H9 (cell line): ENCODE data around the gene APP. TPM values are rescaled to one million over a fixed set of nuclear protein-coding genes. Genes with fewer than 3 reads are reported as not detected.

ENCODE experiments used
- DNase-seq: peaks from one replicate; pipeline ENCODE4 v3.0.0-alpha.2; 2017
- H2AFZ ChIP-seq: one replicate; pipeline ENCODE4 v1.6.1; 2013; ENCODE audit warnings: mild to moderate bottlenecking, low read length, control low read depth, moderate library complexity
- H2AK5ac ChIP-seq: 2 replicates; pipeline ENCODE4 v1.6.1; 2013; ENCODE audit warnings: low read length, control low read depth, mixed read lengths; ENCODE audit not compliant: insufficient read length
- H2BK120ac ChIP-seq: one replicate; pipeline ENCODE4 v1.6.1; 2013; ENCODE audit warnings: low read depth, mild to moderate bottlenecking, low read length, control low read depth, inconsistent platforms; ENCODE audit not compliant: poor library complexity, severe bottlenecking
- H2BK12ac ChIP-seq: 2 replicates; pipeline ENCODE4 v1.6.1; 2013; ENCODE audit warnings: low read length, control low read depth, mixed read lengths, low read depth; ENCODE audit not compliant: insufficient read length
- H2BK15ac ChIP-seq: 2 replicates; pipeline ENCODE4 v1.6.1; 2013; ENCODE audit warnings: low read depth, low read length, control low read depth
- H2BK20ac ChIP-seq: one replicate; pipeline ENCODE4 v1.6.1; 2013; ENCODE audit warnings: low read depth, mild to moderate bottlenecking, low read length, control low read depth, inconsistent platforms; ENCODE audit not compliant: poor library complexity, severe bottlenecking
- H2BK5ac ChIP-seq: 2 replicates; pipeline ENCODE4 v1.6.1; 2013; ENCODE audit warnings: low read length, control low read depth, mixed read lengths; ENCODE audit not compliant: insufficient read length
- H3K14ac ChIP-seq: 2 replicates; pipeline ENCODE4 v1.6.1; 2013; ENCODE audit warnings: low read length, control low read depth; ENCODE audit not compliant: insufficient read depth
- H3K18ac ChIP-seq: 2 replicates; pipeline ENCODE4 v1.6.1; 2013; ENCODE audit warnings: low read depth, mild to moderate bottlenecking, mixed read lengths, low read length, control low read depth; ENCODE audit not compliant: insufficient read length
- H3K23ac ChIP-seq: 2 replicates; pipeline ENCODE4 v1.6.1; 2013; ENCODE audit warnings: low read length, control low read depth, mixed read lengths, low read depth; ENCODE audit not compliant: insufficient read length
- H3K23me2 ChIP-seq: 2 replicates; pipeline ENCODE4 v1.6.1; 2013; ENCODE audit warnings: low read depth, mild to moderate bottlenecking, mixed read lengths, low read length, control low read depth; ENCODE audit not compliant: insufficient read length, poor library complexity, severe bottlenecking
- H3K27ac ChIP-seq: 2 replicates; pipeline ENCODE4 v1.5.1; 2013; ENCODE audit warnings: low read length, control low read depth, mixed read lengths, low read depth; ENCODE audit not compliant: insufficient read length
- H3K27me3 ChIP-seq: 2 replicates; pipeline ENCODE4 v1.6.1; 2013; ENCODE audit warnings: low read length, control low read depth, inconsistent platforms; ENCODE audit not compliant: insufficient read depth
- H3K4ac ChIP-seq: 2 replicates; pipeline ENCODE4 v1.6.1; 2013; ENCODE audit warnings: low read depth, mild to moderate bottlenecking, control low read depth, inconsistent platforms, low read length, moderate library complexity
- H3K4me1 ChIP-seq: 2 replicates; pipeline ENCODE4 v1.6.1; 2013; ENCODE audit warnings: low read length, control low read depth, inconsistent platforms; ENCODE audit not compliant: insufficient read depth
- H3K4me2 ChIP-seq: 2 replicates; pipeline ENCODE4 v1.6.1; 2013; ENCODE audit warnings: low read length, control low read depth, mixed read lengths; ENCODE audit not compliant: insufficient read length, insufficient read depth
- H3K56ac ChIP-seq: 2 replicates; pipeline ENCODE4 v1.6.1; 2013; ENCODE audit warnings: low read depth, mild to moderate bottlenecking, mixed read lengths, low read length, control low read depth; ENCODE audit not compliant: insufficient read length
- H3K79me1 ChIP-seq: 2 replicates; pipeline ENCODE4 v1.6.1; 2013; ENCODE audit warnings: low read depth, mild to moderate bottlenecking, moderate library complexity, low read length, control low read depth, inconsistent platforms; ENCODE audit not compliant: insufficient read depth, poor library complexity, severe bottlenecking
- H3K79me2 ChIP-seq: 2 replicates; pipeline ENCODE4 v1.6.1; 2013; ENCODE audit warnings: low read length, control low read depth, inconsistent platforms; ENCODE audit not compliant: insufficient read depth
- H3K9ac ChIP-seq: 2 replicates; pipeline ENCODE4 v1.6.1; 2013; ENCODE audit warnings: low read length, control low read depth, mixed read lengths; ENCODE audit not compliant: insufficient read length; ENCODE audit errors: extremely low read depth
- H3K9me3 ChIP-seq: one replicate; pipeline ENCODE4 v1.6.1; 2013; ENCODE audit warnings: low read depth, low read length, inconsistent platforms; ENCODE audit not compliant: control insufficient read depth
- H3T11ph ChIP-seq: one replicate; pipeline ENCODE4 v1.6.1; 2013; ENCODE audit warnings: mild to moderate bottlenecking, low read length, control low read depth, inconsistent platforms
- H4K20me1 ChIP-seq: one replicate; pipeline ENCODE4 v1.6.1; 2013; ENCODE audit not compliant: control insufficient read depth, insufficient read length, insufficient read depth
- H4K5ac ChIP-seq: 2 replicates; pipeline ENCODE4 v1.6.1; 2013; ENCODE audit warnings: low read depth, mild to moderate bottlenecking, mixed read lengths, low read length, control low read depth; ENCODE audit not compliant: insufficient read length
- H4K8ac ChIP-seq: replicated peaks from 2 replicates; pipeline ENCODE4 v1.6.1; 2013; ENCODE audit warnings: low read length, control low read depth, mixed read lengths, low read depth; ENCODE audit not compliant: insufficient read length
- H4K91ac ChIP-seq: 2 replicates; pipeline ENCODE4 v1.6.1; 2013; ENCODE audit warnings: low read depth, mild to moderate bottlenecking, moderate library complexity, mixed read lengths, low read length, control low read depth; ENCODE audit not compliant: insufficient read length
- H3K27ac Mint-ChIP-seq, 3 experiments: 2 replicates in 2 of 3; 3 replicates in 1 of 3; pipeline ENCODE4 v1.8.0; 2020 to 2021; ENCODE audit warnings: mixed read lengths in 3 of 3, mild to moderate bottlenecking in 1 of 3, moderate library complexity in 1 of 3
- H3K27me3 Mint-ChIP-seq: 2 replicates; pipeline ENCODE4 v1.8.0; 2021; ENCODE audit warnings: low read depth, mild to moderate bottlenecking, moderate library complexity, mixed read lengths
- H3K36me3 Mint-ChIP-seq, 3 experiments: 2 replicates in 2 of 3; 3 replicates in 1 of 3; pipeline ENCODE4 v1.8.0; 2020 to 2021; ENCODE audit warnings: low read depth in 3 of 3, mixed read lengths in 3 of 3; ENCODE audit not compliant: insufficient read depth in 1 of 3
- H3K4me1 Mint-ChIP-seq, 2 experiments: 2 replicates each; pipeline ENCODE4 v1.8.0; 2020; ENCODE audit warnings: mixed read lengths in 2 of 2
- H3K4me3 Mint-ChIP-seq, 2 experiments: 2 replicates in 1 of 2; 3 replicates in 1 of 2; pipeline ENCODE4 v1.8.0; 2020 to 2021; ENCODE audit warnings: mild to moderate bottlenecking in 2 of 2, mixed read lengths in 2 of 2, moderate library complexity in 1 of 2
- H3K9me3 Mint-ChIP-seq, 2 experiments: 2 replicates in 1 of 2; 3 replicates in 1 of 2; pipeline ENCODE4 v1.8.0; 2020; ENCODE audit warnings: mild to moderate bottlenecking in 2 of 2, mixed read lengths in 2 of 2, moderate library complexity in 1 of 2
- WGBS: extraction: QIAGEN DNeasy Blood & Tissue Kit; methylation state at CpG from one replicate; pipeline ENCODE4 v1.1.7; 2013; ENCODE audit warnings: missing lambda C conversion rate, low lambda C conversion rate, mixed read lengths; ENCODE audit not compliant: insufficient read length; ENCODE audit errors: extremely low coverage; 5-methylcytosine and 5-hydroxymethylcytosine counted together
- total RNA-seq: library from RNA; stranded (reverse); gene quantifications from 2 replicates; pipeline ENCODE4 v1.2.1, GENCODE V29; 2021
- TF ChIP-seq, protein P1 (sequence below): fragments of 200-600 bp; sonication (generic); conservative IDR thresholded peaks from 3 replicates; pipeline ENCODE4 v1.8.0; 2021; ENCODE audit warnings: antibody characterized with exemption, mild to moderate bottlenecking

Gene APP
- total RNA-seq, 1 experiment from 2014 or later: 380 TPM

DNA sequence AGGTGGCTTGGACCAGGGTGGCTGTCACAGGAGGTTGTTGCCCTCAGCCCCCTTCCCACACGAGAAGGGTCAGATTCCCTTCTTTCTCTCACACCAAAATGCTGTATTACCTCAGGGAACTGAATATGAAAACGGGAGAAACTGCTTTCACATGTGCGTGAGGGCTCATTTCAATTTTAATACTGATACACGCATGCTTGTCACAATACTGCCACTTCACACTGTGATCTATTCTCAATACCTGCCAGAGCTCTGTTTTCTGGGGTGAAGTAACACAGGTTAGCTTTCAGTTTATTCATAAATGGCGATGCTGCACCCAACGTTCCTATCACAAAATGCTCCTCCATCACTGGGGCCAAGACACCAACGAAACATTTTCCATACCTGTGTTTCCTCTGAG lies 181.8 kb downstream of the APP start:
- no peaks in the 10 kb centered on the region; the same call in 1 of the 2 replicates for H3K27me3 Mint-ChIP-seq
- H3K4me1 Mint-ChIP-seq: peaks cover 37 to 42% of the 10 kb centered on the region in 2 experiments
- H2AFZ ChIP-seq: no peak overlapping the region
- H3K14ac ChIP-seq: no peak overlapping the region
- H3T11ph ChIP-seq: no peak overlapping the region
- TF ChIP-seq, protein P1, sequence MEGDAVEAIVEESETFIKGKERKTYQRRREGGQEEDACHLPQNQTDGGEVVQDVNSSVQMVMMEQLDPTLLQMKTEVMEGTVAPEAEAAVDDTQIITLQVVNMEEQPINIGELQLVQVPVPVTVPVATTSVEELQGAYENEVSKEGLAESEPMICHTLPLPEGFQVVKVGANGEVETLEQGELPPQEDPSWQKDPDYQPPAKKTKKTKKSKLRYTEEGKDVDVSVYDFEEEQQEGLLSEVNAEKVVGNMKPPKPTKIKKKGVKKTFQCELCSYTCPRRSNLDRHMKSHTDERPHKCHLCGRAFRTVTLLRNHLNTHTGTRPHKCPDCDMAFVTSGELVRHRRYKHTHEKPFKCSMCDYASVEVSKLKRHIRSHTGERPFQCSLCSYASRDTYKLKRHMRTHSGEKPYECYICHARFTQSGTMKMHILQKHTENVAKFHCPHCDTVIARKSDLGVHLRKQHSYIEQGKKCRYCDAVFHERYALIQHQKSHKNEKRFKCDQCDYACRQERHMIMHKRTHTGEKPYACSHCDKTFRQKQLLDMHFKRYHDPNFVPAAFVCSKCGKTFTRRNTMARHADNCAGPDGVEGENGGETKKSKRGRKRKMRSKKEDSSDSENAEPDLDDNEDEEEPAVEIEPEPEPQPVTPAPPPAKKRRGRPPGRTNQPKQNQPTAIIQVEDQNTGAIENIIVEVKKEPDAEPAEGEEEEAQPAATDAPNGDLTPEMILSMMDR: no peak
- no peak overlapping the region for H3K23ac ChIP-seq
- H3K27ac Mint-ChIP-seq: peak overlapping the region; percentile 2 to 87 (median 40); a peak in 3 of 7 replicates
- H2BK120ac ChIP-seq: no peak overlapping the region
- no peak overlapping the region for H2BK20ac ChIP-seq
- no peak overlapping the region for H3K18ac ChIP-seq
- H4K20me1 ChIP-seq: no peaks in the 10 kb centered on the region
- H3K79me1 ChIP-seq: no peaks in the 10 kb centered on the region
- H2BK5ac ChIP-seq: no peak overlapping the region
- H3K4me3 Mint-ChIP-seq: no peak overlapping the region
- H4K91ac ChIP-seq: no peak overlapping the region
- no peaks in the 10 kb centered on the region for H3K79me2 ChIP-seq
- H4K8ac ChIP-seq: no peak overlapping the region
- no peak overlapping the region for H3K27ac ChIP-seq
- H3K4ac ChIP-seq: no peak overlapping the region
- no peak for DNase-seq
- H3K4me2 ChIP-seq: no peak overlapping the region
- WGBS: no CpG with 5 or more reads among the region's 7 CpGs
- H3K56ac ChIP-seq: no peak overlapping the region
- H3K9me3 ChIP-seq: no peaks in the 10 kb centered on the region
- H3K9me3 Mint-ChIP-seq: no peaks in the 10 kb centered on the region
- no peaks in the 10 kb centered on the region for H3K27me3 ChIP-seq
- H2BK12ac ChIP-seq: no peak overlapping the region
- no peak overlapping the region for H2AK5ac ChIP-seq
- H3K36me3 Mint-ChIP-seq: peaks cover 10 to 28% (median 25%) of the 10 kb centered on the region in 3 experiments
- no peak overlapping the region for H4K5ac ChIP-seq
- no peak overlapping the region for H2BK15ac ChIP-seq
- no peaks in the 10 kb centered on the region for H3K23me2 ChIP-seq
- H3K4me1 ChIP-seq: peaks cover 14% of the 10 kb centered on the region; the same call in 1 of the 2 replicates
- H3K9ac ChIP-seq: no peak overlapping the region
